Measurements from ENCODE around the gene MCM3AP.

MCM3AP gene

DNA sequence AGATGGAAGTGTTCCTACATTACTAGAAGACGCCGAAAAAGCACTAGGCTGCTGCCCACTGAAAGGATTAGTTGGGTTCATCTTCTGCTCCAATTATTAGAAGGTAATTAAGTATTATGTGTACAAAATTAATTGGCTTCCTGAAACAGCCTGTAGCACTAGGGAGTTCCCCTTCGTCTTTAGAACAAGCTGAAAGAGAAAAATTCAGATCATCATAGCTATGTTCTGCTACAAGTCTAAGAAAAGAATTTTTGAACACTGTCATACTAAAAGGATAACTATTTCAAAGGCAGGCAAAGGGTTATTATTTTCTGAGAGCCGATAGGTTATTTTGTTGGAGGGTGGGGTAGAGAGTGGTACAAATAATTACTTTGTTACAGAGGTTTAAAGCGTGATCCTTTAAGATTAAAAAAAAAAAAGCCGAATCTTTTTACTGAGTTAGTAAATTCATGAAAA is at the start of gene MCM3AP:
MCM3AP (minus strand) TSS at position 406 of the 456 bp plus-strand sequence; CDS start at position 81, 325 bp downstream.
- no peaks in the 10 kb centered on the region for H3K4me1 ChIP-seq (ENCODE audit: control insufficient read depth, insufficient read depth, low read length)
- no peaks in the 10 kb centered on the region for H3K36me3 ChIP-seq (ENCODE audit: control insufficient read depth, insufficient read depth, low read length)
- no peak for DNase-seq (ENCODE audit: low read depth, low spot score)
- H3K27me3 ChIP-seq (ENCODE audit: control insufficient read depth, insufficient read depth, low read length): no peaks in the 10 kb centered on the region
- H3K9me3 ChIP-seq (ENCODE audit: control insufficient read depth, insufficient read depth, low read length): no peaks in the 10 kb centered on the region
- H3K4me3 ChIP-seq (ENCODE audit: low read length): peak within 1 kb of the TSS; percentile 96
- no CpG with 5 or more reads among the region's 6 CpGs for WGBS (ENCODE audit: insufficient coverage, insufficient read length)
- no peak within 1 kb of the TSS for H3K27ac ChIP-seq (ENCODE audit: low read length)

DNA sequence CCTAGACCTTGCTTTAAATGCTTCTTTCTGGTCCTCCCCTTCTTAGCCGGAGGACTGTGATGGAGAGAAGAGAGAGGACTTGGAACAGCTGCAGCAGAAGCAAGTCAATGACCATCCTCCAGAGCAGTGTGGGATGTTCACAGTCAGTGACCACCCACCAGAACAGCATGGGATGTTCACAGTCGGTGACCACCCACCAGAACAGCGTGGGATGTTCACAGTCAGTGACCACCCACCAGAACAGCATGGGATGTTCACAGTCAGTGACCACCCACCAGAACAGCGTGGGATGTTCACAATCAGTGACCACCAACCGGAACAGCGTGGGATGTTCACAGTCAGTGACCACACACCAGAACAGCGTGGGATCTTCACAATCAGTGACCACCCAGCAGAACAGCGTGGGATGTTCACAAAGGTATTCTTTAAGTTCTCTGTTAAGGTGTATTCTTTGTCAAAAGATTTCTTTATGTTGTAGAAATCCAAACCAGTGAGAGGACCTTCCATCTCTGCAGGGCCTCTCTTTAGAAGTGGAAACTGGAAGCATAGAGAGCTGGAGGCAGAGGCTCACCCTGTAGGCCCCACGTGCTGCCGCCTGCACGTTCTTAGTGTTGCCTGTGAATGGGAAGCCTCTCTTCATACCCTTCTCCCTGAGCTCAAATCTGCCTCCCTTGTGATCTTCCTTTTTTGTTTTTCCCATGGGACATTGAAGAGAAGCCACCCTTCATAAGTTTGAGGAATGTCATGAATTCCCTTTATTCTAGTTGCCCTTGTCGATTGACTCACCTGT is 49.1 kb upstream of the MCM3AP start:
- Histone ChIP-seq H3K4me3 (ENCODE audit: low read length) (no peak overlapping the region), H3K27ac (ENCODE audit: low read length) (no peak overlapping the region), H3K4me1 (ENCODE audit: control insufficient read depth, insufficient read depth, low read length) (no peaks in the 10 kb centered on the region), H3K36me3 (ENCODE audit: control insufficient read depth, insufficient read depth, low read length) (peaks cover 25% of the 10 kb centered on the region; the same call in 1 of the 2 replicates), H3K9me3 (ENCODE audit: control insufficient read depth, insufficient read depth, low read length) (no peaks in the 10 kb centered on the region), H3K27me3 (ENCODE audit: control insufficient read depth, insufficient read depth, low read length) (no peaks in the 10 kb centered on the region)
- DNase-seq (ENCODE audit: low read depth, low spot score): no peak
- no CpG with 5 or more reads among the region's 12 CpGs for WGBS (ENCODE audit: insufficient coverage, insufficient read length)

GRCh38 chr21:46329796-46330195 is 44.4 kb upstream of the MCM3AP start:
- DNase-seq (ENCODE audit: low read depth, low spot score): no peak
- no CpG with 5 or more reads among the region's 2 CpGs for WGBS (ENCODE audit: insufficient coverage, insufficient read length)
- Histone ChIP-seq H3K27ac (ENCODE audit: low read length) (no peak overlapping the region), H3K4me1 (ENCODE audit: control insufficient read depth, insufficient read depth, low read length) (peaks cover 2% of the 10 kb centered on the region; the same call in 1 of the 2 replicates), H3K36me3 (ENCODE audit: control insufficient read depth, insufficient read depth, low read length) (peaks cover 10% of the 10 kb centered on the region; the same call in 1 of the 2 replicates), H3K9me3 (ENCODE audit: control insufficient read depth, insufficient read depth, low read length) (no peaks in the 10 kb centered on the region), H3K27me3 (ENCODE audit: control insufficient read depth, insufficient read depth, low read length) (no peaks in the 10 kb centered on the region), H3K4me3 (ENCODE audit: low read length) (no peak overlapping the region)

DNA sequence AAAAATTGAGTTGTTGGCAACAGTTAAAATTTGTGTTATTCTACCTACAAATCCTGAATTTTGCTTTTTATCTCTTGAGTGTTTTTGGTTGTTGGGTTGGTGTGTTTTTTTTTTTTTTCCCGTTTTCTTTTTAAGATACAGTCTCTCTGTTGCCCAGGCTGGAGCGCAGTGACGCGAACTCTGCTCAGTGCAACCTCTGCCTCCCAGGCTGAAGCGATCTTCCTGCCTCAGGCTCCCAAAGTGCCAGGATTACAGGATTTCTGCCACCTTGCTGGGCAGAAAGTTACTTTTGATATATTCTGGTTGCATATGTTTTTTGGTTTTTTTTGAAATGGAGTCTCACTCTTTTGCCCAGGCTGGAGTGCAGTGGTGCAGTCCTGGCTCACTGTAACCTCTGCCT is 42.7 kb upstream of the MCM3AP start:
- Histone ChIP-seq H3K36me3 (ENCODE audit: control insufficient read depth, insufficient read depth, low read length) (peaks cover 5% of the 10 kb centered on the region; the same call in 1 of the 2 replicates), H3K4me3 (ENCODE audit: low read length) (no peak overlapping the region), H3K27me3 (ENCODE audit: control insufficient read depth, insufficient read depth, low read length) (no peaks in the 10 kb centered on the region), H3K9me3 (ENCODE audit: control insufficient read depth, insufficient read depth, low read length) (no peaks in the 10 kb centered on the region), H3K27ac (ENCODE audit: low read length) (no peak overlapping the region), H3K4me1 (ENCODE audit: control insufficient read depth, insufficient read depth, low read length) (peaks cover 2% of the 10 kb centered on the region; the same call in 1 of the 2 replicates)
- DNase-seq (ENCODE audit: low read depth, low spot score): no peak
- no CpG with 5 or more reads among the region's 5 CpGs for WGBS (ENCODE audit: insufficient coverage, insufficient read length)

DNA sequence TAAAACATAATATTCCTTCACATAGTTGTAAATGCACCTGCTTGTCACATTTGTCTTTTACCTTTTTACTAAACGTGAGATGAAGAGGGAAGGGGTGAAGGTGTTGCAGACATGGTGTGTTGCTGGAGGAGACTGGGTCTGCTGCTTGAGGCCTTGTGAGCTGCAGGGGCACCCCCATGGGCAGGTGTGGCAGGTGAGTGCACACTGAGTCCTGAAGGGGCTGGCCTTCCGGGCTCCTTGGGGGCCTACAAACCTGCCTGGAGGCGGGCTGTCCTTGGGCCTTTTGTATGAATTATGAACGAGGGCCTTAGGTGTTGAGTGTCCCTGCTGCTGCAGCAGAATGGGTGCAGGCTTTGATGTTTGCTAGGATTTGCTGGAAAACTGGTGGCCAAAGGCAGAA is 42.3 kb upstream of the MCM3AP start:
- Histone ChIP-seq H3K4me1 (ENCODE audit: control insufficient read depth, insufficient read depth, low read length) (peaks cover 2% of the 10 kb centered on the region; the same call in 1 of the 2 replicates), H3K27me3 (ENCODE audit: control insufficient read depth, insufficient read depth, low read length) (no peaks in the 10 kb centered on the region), H3K9me3 (ENCODE audit: control insufficient read depth, insufficient read depth, low read length) (no peaks in the 10 kb centered on the region), H3K4me3 (ENCODE audit: low read length) (no peak overlapping the region), H3K36me3 (ENCODE audit: control insufficient read depth, insufficient read depth, low read length) (peaks cover 5% of the 10 kb centered on the region; the same call in 1 of the 2 replicates), H3K27ac (ENCODE audit: low read length) (no peak overlapping the region)
- no peak for DNase-seq (ENCODE audit: low read depth, low spot score)
- WGBS (ENCODE audit: insufficient coverage, insufficient read length): no CpG with 5 or more reads among the region's 4 CpGs

DNA sequence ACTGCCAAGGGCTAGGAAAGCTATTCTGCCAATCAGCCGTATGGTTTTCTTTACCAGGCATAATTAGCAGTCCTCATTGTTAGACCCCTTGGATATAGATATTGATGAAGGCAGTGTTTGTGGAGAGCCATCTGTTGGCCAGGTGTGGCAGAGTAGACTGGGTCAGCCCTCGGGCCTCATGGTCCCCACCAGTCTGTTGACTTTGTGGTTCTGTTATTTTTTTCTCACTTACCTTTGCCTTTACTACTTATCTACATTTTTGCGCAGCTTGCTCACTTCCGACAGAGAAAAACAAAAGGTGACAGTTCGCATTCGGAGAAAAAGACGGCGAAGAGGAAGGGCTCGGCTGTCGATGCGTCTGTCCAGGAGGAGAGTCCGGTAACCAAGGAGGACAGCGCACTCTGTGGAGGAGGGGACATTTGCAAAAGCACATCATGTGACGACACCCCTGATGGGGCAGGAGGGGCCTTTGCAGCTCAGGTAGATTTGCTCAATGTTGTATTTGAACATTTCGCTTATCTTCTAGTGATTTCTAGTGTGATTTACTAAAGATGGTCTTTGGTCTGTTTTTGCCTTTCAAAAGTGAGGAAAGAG is 40.8 kb upstream of the MCM3AP start:
- no peak overlapping the region for H3K27ac ChIP-seq (ENCODE audit: low read length)
- peaks cover 5% of the 10 kb centered on the region; the same call in 1 of the 2 replicates for H3K36me3 ChIP-seq (ENCODE audit: control insufficient read depth, insufficient read depth, low read length)
- no peak overlapping the region for H3K4me3 ChIP-seq (ENCODE audit: low read length)
- DNase-seq (ENCODE audit: low read depth, low spot score): no peak
- H3K9me3 ChIP-seq (ENCODE audit: control insufficient read depth, insufficient read depth, low read length): no peaks in the 10 kb centered on the region
- H3K4me1 ChIP-seq (ENCODE audit: control insufficient read depth, insufficient read depth, low read length): peaks cover 3% of the 10 kb centered on the region; the same call in 1 of the 2 replicates
- no CpG with 5 or more reads among the region's 15 CpGs for WGBS (ENCODE audit: insufficient coverage, insufficient read length)
- H3K27me3 ChIP-seq (ENCODE audit: control insufficient read depth, insufficient read depth, low read length): no peaks in the 10 kb centered on the region

DNA sequence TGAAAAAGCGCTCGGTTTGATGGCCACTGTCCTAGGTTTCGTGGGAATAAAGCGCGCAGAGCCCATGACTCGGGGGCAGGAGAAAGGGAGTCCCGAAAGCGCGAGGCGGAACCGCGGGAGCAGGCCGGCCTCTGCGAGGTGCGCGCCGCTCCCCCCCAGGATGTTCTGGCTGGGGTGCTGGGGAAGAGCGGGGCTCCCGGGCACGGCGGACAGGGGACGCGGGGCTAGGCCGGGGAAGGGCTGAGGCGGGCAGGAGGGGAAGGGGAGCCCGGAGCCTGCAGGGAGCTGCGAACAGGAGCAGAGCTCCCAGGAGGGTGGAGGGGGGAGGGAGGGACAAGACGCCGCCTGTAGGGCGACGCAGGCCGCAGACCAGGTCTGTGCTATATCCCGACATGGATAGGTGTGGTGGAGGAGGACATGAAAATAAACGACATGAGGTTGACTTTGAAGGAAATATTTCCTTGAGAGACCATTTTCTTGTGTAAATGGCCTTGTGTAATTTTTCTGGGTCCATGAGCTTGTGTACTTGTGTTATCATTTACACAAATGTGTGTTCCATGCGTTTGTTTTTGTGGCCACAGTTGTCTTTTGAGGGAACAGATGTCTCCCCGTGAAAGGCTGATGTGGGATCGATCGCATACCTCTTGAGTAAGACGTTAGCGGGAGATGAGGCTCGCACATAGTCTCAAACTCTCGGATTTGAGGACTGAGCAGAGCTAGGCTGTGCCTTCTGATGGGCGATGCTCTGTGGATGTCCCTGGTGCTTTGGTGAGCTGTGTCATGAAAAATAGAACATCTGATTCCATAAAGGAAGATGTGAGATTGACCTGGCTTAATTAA is 39.9 kb upstream of the MCM3AP start:
- no peaks in the 10 kb centered on the region for H3K27me3 ChIP-seq (ENCODE audit: control insufficient read depth, insufficient read depth, low read length)
- H3K4me1 ChIP-seq (ENCODE audit: control insufficient read depth, insufficient read depth, low read length): peaks cover 3% of the 10 kb centered on the region; the same call in 1 of the 2 replicates
- no peak overlapping the region for H3K27ac ChIP-seq (ENCODE audit: low read length)
- H3K4me3 ChIP-seq (ENCODE audit: low read length): peak overlapping the region; percentile 92
- no CpG with 5 or more reads among the region's 43 CpGs for WGBS (ENCODE audit: insufficient coverage, insufficient read length)
- peaks cover 5% of the 10 kb centered on the region; the same call in 1 of the 2 replicates for H3K36me3 ChIP-seq (ENCODE audit: control insufficient read depth, insufficient read depth, low read length)
- DNase-seq (ENCODE audit: low read depth, low spot score): no peak
- H3K9me3 ChIP-seq (ENCODE audit: control insufficient read depth, insufficient read depth, low read length): no peaks in the 10 kb centered on the region

DNA sequence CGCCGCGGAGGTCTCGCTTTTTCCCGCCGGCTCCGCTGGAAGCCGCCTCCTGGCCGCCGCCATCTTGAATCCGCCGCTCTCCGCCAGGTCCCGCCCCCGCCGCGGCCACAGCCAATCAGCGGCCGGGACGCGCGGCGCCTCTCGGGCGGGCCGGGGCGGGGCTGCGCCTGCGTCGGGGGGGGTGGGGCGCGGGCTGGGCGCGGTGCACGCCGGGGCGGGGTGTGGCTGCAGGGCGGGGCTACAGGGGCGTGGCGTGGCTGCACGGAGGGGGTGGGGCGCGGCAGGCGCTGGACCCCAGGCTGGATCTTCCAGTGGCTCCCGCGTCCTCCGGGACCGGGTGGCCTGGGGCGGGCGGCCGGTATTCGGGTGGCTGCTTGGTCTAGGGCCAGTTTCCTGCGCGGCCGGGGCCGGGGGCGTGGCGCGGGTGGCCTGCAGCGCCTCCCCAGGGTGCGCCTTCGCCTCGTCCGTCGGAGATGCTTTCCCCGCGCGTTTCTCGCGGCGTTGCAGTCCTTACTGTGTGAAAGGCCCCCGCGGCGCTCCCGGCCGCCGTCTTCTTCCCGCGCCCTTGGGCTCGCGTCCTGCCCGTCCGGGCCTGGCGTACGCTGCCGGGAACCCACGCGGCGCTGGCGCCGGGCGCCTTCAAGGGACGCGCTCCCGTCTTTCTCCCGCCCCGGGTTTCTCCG is 39.1 kb upstream of the MCM3AP start:
- H3K4me1 ChIP-seq (ENCODE audit: control insufficient read depth, insufficient read depth, low read length): peaks cover 3% of the 10 kb centered on the region; the same call in 1 of the 2 replicates
- no peak overlapping the region for H3K27ac ChIP-seq (ENCODE audit: low read length)
- H3K36me3 ChIP-seq (ENCODE audit: control insufficient read depth, insufficient read depth, low read length): no peaks in the 10 kb centered on the region
- H3K9me3 ChIP-seq (ENCODE audit: control insufficient read depth, insufficient read depth, low read length): no peaks in the 10 kb centered on the region
- DNase-seq (ENCODE audit: low read depth, low spot score): no peak
- H3K4me3 ChIP-seq (ENCODE audit: low read length): peak overlapping the region; percentile 95
- no CpG with 5 or more reads among the region's 98 CpGs for WGBS (ENCODE audit: insufficient coverage, insufficient read length)
- H3K27me3 ChIP-seq (ENCODE audit: control insufficient read depth, insufficient read depth, low read length): no peaks in the 10 kb centered on the region

DNA sequence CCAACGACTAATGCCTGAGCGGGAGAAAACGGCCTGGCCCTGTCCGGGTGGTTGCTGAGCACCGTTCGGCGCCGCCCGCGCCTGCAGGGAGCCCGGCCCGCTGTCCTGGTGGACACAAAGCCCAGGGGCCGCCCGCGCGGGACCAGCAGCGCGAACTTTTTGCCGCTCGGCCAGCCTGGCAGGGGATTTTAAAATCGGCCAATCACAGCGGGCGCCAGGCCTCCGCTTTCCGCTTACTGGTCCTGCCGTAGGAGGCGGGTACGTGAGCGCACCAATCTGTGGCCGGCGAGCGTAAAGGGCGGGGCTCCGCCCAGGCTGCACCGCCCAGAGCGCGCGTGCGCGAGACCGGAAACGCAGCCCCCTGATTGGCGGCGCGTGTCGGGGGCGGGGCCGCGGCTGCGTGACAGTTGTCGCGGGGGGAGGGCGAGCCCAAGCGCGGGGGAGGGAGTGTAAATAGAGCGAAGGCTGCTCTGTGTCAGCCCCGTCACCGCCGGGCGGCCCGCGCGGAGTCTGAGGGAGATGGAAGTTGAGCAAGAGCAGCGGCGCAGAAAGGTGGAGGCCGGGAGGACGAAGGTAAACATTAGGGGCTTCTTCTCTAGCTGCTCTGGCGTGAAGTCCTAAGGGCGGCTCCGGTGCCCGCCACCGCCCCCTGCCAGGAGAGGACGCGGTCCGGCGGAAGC is 38.4 kb upstream of the MCM3AP start, which contains the start of the genes C21orf58 and PCNT:
C21orf58 (minus strand) TSS at position 161 of the 680 bp plus-strand sequence. CDS start 1,132 bp downstream, outside the sequence.
PCNT (plus strand) TSS at position 447 of the 680 bp plus-strand sequence; CDS start at position 520, 73 bp downstream.
- peak; percentile 94 for DNase-seq (ENCODE audit: low read depth, low spot score)
- Histone ChIP-seq H3K27me3 (ENCODE audit: control insufficient read depth, insufficient read depth, low read length) (no peaks in the 10 kb centered on the region), H3K4me1 (ENCODE audit: control insufficient read depth, insufficient read depth, low read length) (peaks cover 4% of the 10 kb centered on the region), H3K36me3 (ENCODE audit: control insufficient read depth, insufficient read depth, low read length) (no peaks in the 10 kb centered on the region), H3K4me3 (ENCODE audit: low read length) (peak within 1 kb of the TSS; percentile 95), H3K9me3 (ENCODE audit: control insufficient read depth, insufficient read depth, low read length) (no peaks in the 10 kb centered on the region), H3K27ac (ENCODE audit: low read length) (no peak within 1 kb of the TSS)
- WGBS (ENCODE audit: insufficient coverage, insufficient read length): no CpG with 5 or more reads among the region's 76 CpGs
